ENCODE measurements around the gene FHIT.

Gene FHIT

GRCh38 chr3:60536420-60536819 is 714.8 kb downstream of the FHIT start:
- no peak for DNase-seq

- DNase-seq, result no peak
These were observed 719.5 kb downstream of the FHIT start for GRCh38 chr3:60531759-60532158.

- DNase-seq, result no peak
These were observed 722.6 kb downstream of the FHIT start for GRCh38 chr3:60528651-60529050.

- no peak for DNase-seq
These were observed 727.7 kb downstream of the FHIT start for GRCh38 chr3:60523536-60523935.

DNA sequence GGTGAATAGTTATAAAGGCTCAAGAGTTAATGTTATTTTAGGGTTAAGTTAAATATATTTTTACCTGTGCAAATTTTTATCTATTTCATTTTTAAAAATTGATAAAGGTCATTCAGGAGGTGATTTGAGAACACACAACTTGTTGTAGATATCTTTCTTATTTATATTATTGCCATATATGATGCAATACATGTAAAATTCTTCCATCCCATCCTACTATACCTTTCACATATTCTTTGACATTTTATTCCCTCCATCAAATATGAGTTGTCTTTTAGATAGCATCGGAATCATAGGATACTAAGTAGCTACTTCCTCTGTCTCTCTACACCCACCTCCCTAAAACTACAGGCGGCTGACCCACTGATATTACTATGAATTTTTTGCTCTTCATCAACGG is 734.1 kb downstream of the FHIT start:
- DNase-seq, result no peak

DNA sequence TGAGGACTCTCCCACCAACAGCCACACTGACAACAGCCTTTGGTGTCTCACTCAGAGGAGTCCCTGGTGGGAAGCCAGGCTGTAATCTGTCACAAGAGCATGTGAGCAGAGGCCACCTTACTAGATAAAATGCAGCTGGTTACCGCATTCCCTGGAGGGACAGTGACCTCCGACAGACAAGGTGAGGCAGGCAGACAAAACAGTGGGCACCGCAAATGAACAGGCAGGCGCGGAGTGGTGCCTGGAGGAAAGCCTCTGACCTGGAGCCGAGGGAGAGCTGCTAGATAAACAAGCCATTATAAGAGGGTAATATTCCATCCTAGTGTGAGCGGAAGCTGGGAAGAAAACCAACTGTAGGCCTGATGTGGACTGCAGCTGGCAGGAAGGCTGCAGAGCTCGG is 736.4 kb downstream of the FHIT start:
- no peak for DNase-seq

DNA sequence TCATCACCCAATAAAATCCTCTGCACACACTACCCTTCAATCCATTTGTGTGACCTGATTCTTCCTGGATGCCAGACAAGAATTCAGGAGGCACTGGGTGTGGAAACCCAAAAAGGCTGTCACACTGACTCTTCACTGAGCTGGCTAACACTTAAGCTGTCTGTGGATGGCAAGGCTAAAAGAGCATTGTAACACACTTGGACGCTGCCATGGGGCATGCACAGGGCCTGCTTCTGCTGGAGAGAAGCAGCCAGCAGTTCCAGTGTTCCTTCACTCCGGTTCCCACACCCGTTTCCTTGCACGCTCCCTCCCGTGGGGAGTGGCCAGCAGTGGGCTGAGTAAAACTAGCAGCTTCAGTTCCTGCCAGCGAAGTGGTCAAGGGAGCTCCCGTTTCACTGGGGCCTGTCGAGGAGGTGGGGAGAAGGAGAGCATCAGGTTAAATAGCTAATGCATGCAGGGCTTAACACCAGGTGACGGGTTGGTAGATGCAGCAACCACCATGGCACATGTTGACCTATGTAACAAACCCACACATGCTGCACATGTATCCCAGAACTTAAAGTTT is 737.1 kb downstream of the FHIT start:
- DNase-seq, result no peak

DNA sequence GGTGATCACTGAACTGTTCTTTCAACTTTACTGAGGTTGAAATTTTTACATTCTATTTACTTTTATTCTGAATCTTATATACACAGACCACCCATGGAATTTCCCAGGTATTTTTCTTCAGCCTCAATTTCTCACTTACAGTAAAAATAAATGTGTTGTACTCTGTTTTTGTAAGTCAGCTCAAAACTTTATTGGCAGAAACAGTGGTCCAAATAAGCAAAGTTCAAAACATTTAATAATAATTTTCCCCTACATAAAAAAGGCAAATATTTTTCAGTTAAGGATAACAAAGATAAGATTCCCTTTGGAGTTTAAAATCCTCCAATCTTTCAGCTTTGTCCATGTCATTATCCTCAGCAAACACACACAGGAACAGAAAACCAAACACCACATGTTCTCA is 738.0 kb downstream of the FHIT start:
- no peak for DNase-seq

DNA sequence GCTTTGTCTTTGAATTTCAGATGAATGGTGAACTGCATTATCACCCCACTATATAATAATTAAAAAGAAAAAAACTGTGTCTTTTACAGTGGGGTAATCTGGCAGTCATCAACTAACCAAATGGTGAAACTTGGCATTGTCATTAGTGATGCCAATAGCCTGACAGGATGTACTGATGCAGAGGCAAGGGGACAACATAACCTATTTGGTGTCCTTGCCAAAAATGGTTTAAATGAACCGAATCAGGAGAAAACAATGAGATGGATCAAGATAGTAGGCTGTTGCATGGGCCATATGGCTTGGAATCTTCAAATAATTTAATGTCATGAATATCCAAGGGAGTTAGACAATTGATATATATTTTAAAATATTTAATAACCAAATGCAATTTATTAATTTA is 738.7 kb downstream of the FHIT start:
- DNase-seq, result no peak

- no peak for DNase-seq
These were observed 741.8 kb downstream of the FHIT start for GRCh38 chr3:60509471-60509870.

GRCh38 chr3:60504827-60505457 is 746.3 kb downstream of the FHIT start:
- no peak for DNase-seq

- no peak for DNase-seq
These were observed 749.9 kb downstream of the FHIT start for GRCh38 chr3:60501314-60501713.

- DNase-seq, result no peak
These were observed 753.4 kb downstream of the FHIT start for GRCh38 chr3:60497902-60498301.

GRCh38 chr3:60490992-60491391 is 760.3 kb downstream of the FHIT start:
- no peak for DNase-seq

DNA sequence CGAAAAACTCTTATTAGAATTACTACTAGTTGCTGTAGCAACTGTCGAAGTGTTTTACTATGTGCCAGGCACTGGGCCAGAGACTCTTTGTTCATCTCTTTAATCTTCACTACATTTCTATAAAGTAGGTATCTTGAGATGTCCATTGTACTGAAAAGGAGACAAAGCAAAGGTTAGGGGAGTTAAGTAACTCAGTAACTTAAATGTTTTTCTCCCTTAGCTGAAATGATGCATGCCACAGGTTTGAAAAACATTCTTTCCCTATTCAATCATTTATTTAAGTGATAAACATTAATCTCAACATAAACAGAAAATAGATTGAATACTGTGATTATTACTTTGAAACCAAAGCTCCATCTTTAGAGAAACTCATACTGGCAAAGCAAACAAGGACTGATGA is 776.2 kb downstream of the FHIT start:
- no peak for DNase-seq

- DNase-seq, result no peak
These were observed 781.8 kb downstream of the FHIT start for GRCh38 chr3:60469481-60469880.

DNA sequence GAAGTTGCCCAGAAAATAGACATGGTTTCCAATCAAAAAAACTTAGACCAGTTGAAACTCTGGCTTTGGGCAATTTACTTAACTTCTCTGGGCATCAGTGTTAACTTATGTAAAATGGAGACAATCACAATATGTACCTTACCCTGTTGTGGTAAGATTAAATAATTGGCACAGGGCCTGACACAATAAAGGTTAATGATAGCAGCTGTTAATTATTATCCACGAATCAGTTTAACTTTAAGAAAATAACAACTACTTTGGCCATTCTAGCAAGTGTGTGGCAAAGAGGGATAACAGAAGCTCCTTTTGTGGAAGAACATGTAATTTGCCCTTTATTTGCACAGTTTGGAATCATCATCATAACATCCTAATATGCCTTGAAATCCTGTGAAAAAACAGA is 787.6 kb downstream of the FHIT start:
- DNase-seq, result no peak

DNA sequence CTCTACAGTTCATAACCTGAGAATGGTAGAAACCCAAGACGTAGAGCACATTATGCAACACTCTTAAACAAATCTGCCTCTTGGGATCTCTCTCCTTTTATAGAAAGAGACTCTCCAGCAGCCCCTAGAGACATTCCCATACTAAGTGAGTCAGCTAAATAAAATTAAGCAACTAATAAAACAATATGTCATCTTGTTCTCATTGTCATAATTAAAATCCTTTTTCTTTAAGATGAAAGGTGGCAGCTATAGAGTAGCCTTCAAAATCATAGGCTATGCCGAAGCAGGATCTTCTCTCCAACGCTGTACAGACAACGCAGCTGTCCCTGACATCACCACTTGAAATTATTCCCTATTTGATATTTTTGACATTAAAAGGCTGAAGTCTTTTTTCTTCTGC is 790.0 kb downstream of the FHIT start:
- DNase-seq, result no peak

DNA sequence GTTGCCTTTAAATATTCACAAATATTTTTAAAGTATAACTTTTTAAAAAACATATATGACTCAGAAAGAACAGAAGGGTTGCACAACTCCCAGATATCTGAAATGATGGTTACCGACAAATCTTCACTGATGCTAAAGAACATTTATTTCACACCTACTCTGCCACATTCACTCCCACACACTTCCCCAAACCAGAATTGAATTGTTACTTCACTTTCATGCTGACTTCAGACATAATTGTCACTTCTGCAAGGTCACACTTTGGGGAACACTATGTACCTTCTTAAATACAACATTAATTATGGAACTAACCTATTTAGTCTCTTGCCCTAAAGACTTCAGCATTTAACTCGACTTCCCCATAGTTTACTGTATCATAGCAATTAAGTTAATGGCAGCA is 795.1 kb downstream of the FHIT start:
- DNase-seq, result no peak

DNA sequence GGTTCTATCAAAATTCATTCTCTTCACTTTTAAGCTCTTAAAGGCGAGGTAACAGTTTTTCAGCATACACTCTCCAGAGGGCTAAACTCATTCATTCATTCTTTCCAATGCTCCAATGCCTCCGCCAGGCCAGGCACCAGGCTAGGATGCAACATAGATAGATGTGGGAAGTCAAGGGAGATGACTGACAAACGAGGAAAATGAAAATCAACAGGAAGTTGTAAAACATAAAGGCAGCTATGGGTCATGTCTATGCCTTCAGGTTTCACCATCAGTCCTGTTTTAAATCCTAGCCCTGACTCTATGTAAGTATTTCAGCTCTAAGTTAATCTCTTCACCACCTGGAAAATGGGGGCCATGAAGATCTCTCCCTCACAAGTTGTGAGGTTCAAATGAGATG is 797.9 kb downstream of the FHIT start:
- DNase-seq, result no peak

- no peak for DNase-seq
These were observed 802.6 kb downstream of the FHIT start for GRCh38 chr3:60448696-60449095.

DNA sequence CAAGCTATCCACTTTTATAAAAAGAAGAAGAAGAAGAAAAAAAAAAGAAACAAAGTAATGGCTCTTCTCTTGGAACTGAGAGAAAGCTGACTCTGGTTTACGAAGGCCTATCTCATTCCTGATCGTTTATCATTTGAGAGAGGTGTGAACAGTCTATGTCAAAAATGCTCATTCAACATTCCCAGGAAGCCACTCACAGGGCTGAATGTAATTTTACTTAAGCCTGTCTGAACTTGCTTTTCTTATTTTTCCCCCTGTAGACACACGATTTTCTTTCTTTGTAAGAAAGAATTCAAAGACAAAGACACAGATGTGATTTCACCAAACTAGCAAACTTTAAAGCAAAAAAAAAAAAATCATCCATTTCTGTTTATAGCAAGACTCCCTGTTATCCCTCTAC is 805.8 kb downstream of the FHIT start:
- DNase-seq, result no peak

DNA sequence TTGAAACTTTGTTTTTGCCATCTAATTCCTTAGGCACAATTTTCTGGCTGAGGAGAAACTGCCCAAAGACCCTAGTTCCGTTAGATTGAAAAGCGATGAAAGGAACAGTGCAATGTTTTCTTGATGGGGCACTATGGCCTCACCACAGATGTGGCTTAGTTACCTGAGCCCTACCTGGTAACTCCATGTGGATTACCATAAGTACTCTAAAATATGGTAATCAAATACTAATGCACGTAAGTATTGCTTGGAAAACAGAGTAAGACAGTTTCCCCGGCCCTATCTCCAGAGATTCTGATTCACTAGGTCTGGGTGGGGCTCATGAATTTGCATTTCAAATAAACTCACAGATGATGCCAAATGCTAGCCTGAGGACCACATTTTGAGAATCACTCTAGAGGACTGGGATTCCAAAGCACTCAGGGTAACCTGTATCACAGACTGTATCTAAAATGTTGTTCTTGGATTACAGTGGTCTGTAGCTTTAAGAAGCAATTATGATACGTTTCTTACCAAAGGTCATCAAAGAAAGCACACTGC is 806.3 kb downstream of the FHIT start:
- no peak for DNase-seq

- DNase-seq, result no peak
These were observed 810.4 kb downstream of the FHIT start for GRCh38 chr3:60440869-60441268.

Measured in effector CD8-positive, alpha-beta T cell (primary cell).